CD4-positive, CD25-positive, alpha-beta regulatory T cell (primary cell): ENCODE measurements around the gene VGF. TPM values are rescaled to one million over a fixed set of nuclear protein-coding genes. Genes with fewer than 3 reads are reported as not detected.
"Not testable (repeated sequence)": the region's sequence is repeated elsewhere in the genome, so short reads cannot be mapped to it uniquely, and the experiment has no call there.

Experiments used
- ATAC-seq, 2 donors: fragments of 150-1000 bp; cut with Tn5 transposase; one replicate each; pipeline ENCODE4 v1.10.0; 2021; ENCODE audit warnings: low read depth in 2 of 2, moderate number of reproducible peaks in 2 of 2, moderate library complexity in 1 of 2
- DNase-seq, 3 donors: peaks; one replicate each; pipeline versions ENCODE4 v3.0.0 to v3.0.0-alpha.2; 2012 to 2022; ENCODE audit warnings: mixed read lengths in 1 of 3
- H3K27ac ChIP-seq: one replicate; pipeline ENCODE4 v1.7.0; 2013; ENCODE audit warnings: mild to moderate bottlenecking, low read length; ENCODE audit not compliant: insufficient read depth, poor library complexity, severe bottlenecking
- H3K27me3 ChIP-seq: one replicate; pipeline ENCODE4 v1.7.0; 2013; ENCODE audit warnings: low read length; ENCODE audit not compliant: control insufficient read depth, insufficient read depth
- H3K36me3 ChIP-seq: one replicate; pipeline ENCODE4 v1.7.0; 2013; ENCODE audit warnings: mild to moderate bottlenecking, low read length, moderate library complexity; ENCODE audit not compliant: control insufficient read depth, insufficient read depth
- H3K4me1 ChIP-seq: 2 replicates; pipeline ENCODE4 v1.7.0; 2013; ENCODE audit warnings: mild to moderate bottlenecking, low read length; ENCODE audit not compliant: insufficient read depth, control insufficient read depth, poor library complexity, severe bottlenecking
- H3K4me3 ChIP-seq: one replicate; pipeline ENCODE4 v1.7.0; 2013; ENCODE audit warnings: low read depth, mild to moderate bottlenecking, low read length, moderate library complexity
- H3K9me3 ChIP-seq, 2 experiments: 1 replicate in 1 of 2; 2 replicates in 1 of 2; pipeline ENCODE4 v1.7.0; 2013; ENCODE audit warnings: low read length in 2 of 2, mild to moderate bottlenecking in 1 of 2, moderate library complexity in 1 of 2; ENCODE audit not compliant: control insufficient read depth in 2 of 2
- H3K27ac Mint-ChIP-seq, 3 donors: one replicate each; pipeline ENCODE4 v1.8.0; 2020 to 2022; ENCODE audit warnings: mild to moderate bottlenecking in 3 of 3, mixed read lengths in 3 of 3, moderate library complexity in 2 of 3
- H3K27me3 Mint-ChIP-seq: one replicate; pipeline ENCODE4 v1.8.0; 2022; ENCODE audit warnings: mild to moderate bottlenecking, mixed read lengths
- H3K36me3 Mint-ChIP-seq: one replicate; pipeline ENCODE4 v1.8.0; 2020; ENCODE audit warnings: mixed read lengths
- H3K4me1 Mint-ChIP-seq, 4 donors: one replicate each; pipeline ENCODE4 v1.8.0; 2020 to 2022; ENCODE audit warnings: mixed read lengths in 4 of 4, mild to moderate bottlenecking in 1 of 4
- H3K4me3 Mint-ChIP-seq, 4 donors: one replicate each; pipeline ENCODE4 v1.8.0; 2020 to 2022; ENCODE audit warnings: mild to moderate bottlenecking in 4 of 4, mixed read lengths in 4 of 4, moderate library complexity in 3 of 4
- H3K9me3 Mint-ChIP-seq, 7 donors: one replicate each; pipeline ENCODE4 v1.8.0; 2020 to 2022; ENCODE audit warnings: mixed read lengths in 7 of 7, mild to moderate bottlenecking in 3 of 7, moderate library complexity in 2 of 7
- polyA plus RNA-seq, 4 donors: library from polyadenylated mRNA; unstranded; fragments of 300-500 nt; fragmentation: Illumina TruSeq; gene quantifications; one replicate each; pipeline ENCODE4 v1.2.3, GENCODE V29; 2021
- total RNA-seq: library from RNA; stranded (reverse); gene quantifications from one replicate; pipeline ENCODE4 v1.2.3, GENCODE V29; 2022

The VGF gene
- total and polyA plus RNA-seq, 5 donors from 2014 or later, result not detected

DNA sequence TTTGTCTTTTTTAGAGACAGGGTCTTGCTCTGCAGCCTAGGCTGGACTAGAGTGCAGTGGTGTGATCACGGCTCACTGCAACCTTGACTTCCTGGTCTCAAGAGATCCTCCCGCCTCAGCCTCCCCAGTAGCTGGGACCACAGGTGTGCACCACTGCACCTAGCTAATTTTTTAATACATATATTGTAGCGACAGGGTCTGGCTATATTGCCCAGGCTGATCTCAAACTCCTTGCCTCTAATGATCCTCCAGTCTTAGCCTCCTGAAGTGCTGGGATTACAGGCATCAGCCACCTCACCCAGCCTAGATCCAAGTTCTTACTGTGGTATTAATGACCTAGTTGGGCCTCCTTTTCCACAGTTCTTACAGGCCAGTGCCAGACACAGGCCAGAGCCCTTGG is 50.2 kb downstream of the VGF start:
- Mint-ChIP-seq H3K4me3 (no peak overlapping the region), H3K4me1 (no peaks in the 10 kb centered on the region), H3K9me3 (peaks cover 0 to 5% (median 0%) of the 10 kb centered on the region in 7 donors), H3K27ac (no peak overlapping the region), H3K36me3 (no peaks in the 10 kb centered on the region), H3K27me3 (peaks cover 9% of the 10 kb centered on the region)
- H3K27ac ChIP-seq, result no peak overlapping the region
- H3K4me1 ChIP-seq, result no peaks in the 10 kb centered on the region
- H3K9me3 ChIP-seq, result no peaks in the 10 kb centered on the region
- no peaks in the 10 kb centered on the region for H3K36me3 ChIP-seq
- H3K4me3 ChIP-seq, result no peak overlapping the region
- no peaks in the 10 kb centered on the region for H3K27me3 ChIP-seq
- no peak for DNase-seq
- ATAC-seq, result no peak

GRCh38 chr7:101114492-101114891 is 50.9 kb downstream of the VGF start:
- Histone ChIP-seq H3K4me3 (no peak overlapping the region), H3K9me3 (no peaks in the 10 kb centered on the region)
- no peaks in the 10 kb centered on the region for H3K4me1 Mint-ChIP-seq

DNA sequence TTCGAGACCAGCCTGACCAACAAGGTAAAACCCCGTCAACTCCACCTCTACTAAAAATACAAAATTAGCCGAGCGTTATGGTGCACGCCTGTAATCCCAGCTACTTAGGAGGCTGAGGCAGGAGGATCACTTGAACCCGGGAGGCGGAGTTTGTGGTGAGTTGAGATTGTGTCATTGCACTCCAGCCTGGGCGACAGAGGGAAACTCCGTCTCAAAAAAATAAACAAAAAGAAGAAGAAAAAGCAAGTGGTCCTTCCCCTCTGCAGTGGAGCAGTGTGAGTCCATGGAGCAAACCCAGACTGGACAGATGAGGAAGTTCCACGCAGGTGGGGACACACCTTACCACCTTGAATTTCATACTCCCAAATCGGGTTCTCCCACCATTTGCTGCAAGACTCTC is 51.5 kb downstream of the VGF start:
- DNase-seq, result no peak
- H3K9me3 ChIP-seq, result no peaks in the 10 kb centered on the region
- Mint-ChIP-seq H3K27me3 (peaks cover 14% of the 10 kb centered on the region), H3K36me3 (no peaks in the 10 kb centered on the region), H3K9me3 (peaks cover 0 to 2% (median 0%) of the 10 kb centered on the region in 7 donors), H3K27ac (no peak overlapping the region), H3K4me1 (no peaks in the 10 kb centered on the region), H3K4me3 (no peak overlapping the region)
- no peak overlapping the region for H3K4me3 ChIP-seq
- H3K27ac ChIP-seq, result no peak overlapping the region
- no peaks in the 10 kb centered on the region for H3K4me1 ChIP-seq
- no peak for ATAC-seq
- no peaks in the 10 kb centered on the region for H3K36me3 ChIP-seq
- H3K27me3 ChIP-seq, result no peaks in the 10 kb centered on the region

More at GRCh38 chr7:101114492-101114891, 50.9 kb downstream of the VGF start:
- Mint-ChIP-seq H3K36me3 (no peaks in the 10 kb centered on the region), H3K27ac (no peak overlapping the region), H3K27me3 (peaks cover 12% of the 10 kb centered on the region), H3K4me3 (no peak overlapping the region), H3K9me3 (peaks cover 0 to 2% (median 0%) of the 10 kb centered on the region in 7 donors)
- Histone ChIP-seq H3K36me3 (no peaks in the 10 kb centered on the region), H3K27ac (no peak overlapping the region), H3K27me3 (no peaks in the 10 kb centered on the region), H3K4me1 (no peaks in the 10 kb centered on the region)
- no peak for ATAC-seq
- no peak for DNase-seq

DNA sequence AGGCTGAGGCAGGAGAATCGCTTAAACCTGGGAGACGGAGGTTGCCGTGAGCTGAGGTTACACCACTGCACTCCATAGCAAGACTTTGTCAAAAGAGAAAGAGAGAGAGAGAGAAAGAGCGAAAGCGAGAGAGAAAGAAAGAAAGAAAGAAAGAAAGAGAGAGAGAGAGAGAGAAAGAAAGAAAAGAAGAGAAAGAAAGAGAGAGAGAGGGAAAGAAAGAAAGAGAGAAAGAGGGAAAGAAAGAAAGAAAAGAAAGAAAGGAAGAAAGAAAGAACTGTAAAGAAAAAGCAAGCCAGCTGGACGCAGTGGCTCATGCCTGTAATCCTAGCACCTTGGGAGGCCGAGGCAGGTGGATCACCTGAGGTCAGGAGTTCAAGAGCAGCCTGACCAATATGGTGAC is 52.2 kb downstream of the VGF start:
- peaks cover 14% of the 10 kb centered on the region for H3K27me3 Mint-ChIP-seq
- H3K27me3 ChIP-seq, H3K27ac ChIP-seq, H3K27ac Mint-ChIP-seq, DNase-seq, H3K36me3 ChIP-seq, H3K9me3 ChIP-seq, H3K4me3 ChIP-seq, H3K4me1 Mint-ChIP-seq, H3K36me3 Mint-ChIP-seq, H3K4me3 Mint-ChIP-seq, H3K9me3 Mint-ChIP-seq, H3K4me1 ChIP-seq, ATAC-seq: not testable (repeated sequence)

Other genes with a start within 250 kb of the VGF start
- gene MUC3A, start 216.0 kb downstream of the VGF start, total RNA-seq, result not detected
- not detected for gene MUC3A, start 216.0 kb downstream of the VGF start, polyA plus RNA-seq
- gene MUC12, start 196.0 kb downstream of the VGF start, total RNA-seq, result not detected
- gene MUC12, start 196.0 kb downstream of the VGF start, polyA plus RNA-seq, result under 1 TPM in 3 of 4 donors, not detected in 1; 0.44 to 0.65 (median 0.44) TPM
- gene MUC17, start 145.5 kb downstream of the VGF start, total RNA-seq, result not detected
- gene MUC17, start 145.5 kb downstream of the VGF start, polyA plus RNA-seq, result not detected
- gene TRIM56, start 80.1 kb downstream of the VGF start, total RNA-seq, result 44.6 TPM
- 1 to 10 TPM; 3.5 to 7.4 (median 6.3) TPM for gene TRIM56, start 80.1 kb downstream of the VGF start, polyA plus RNA-seq
- 0.39 TPM for gene SERPINE1, start 38.5 kb downstream of the VGF start, total RNA-seq
- not detected for gene SERPINE1, start 38.5 kb downstream of the VGF start, polyA plus RNA-seq
- gene AP1S1, start 11.1 kb downstream of the VGF start, total RNA-seq, result 14.5 TPM
- 1 to 10 TPM; 5.4 to 8.8 (median 6.3) TPM for gene AP1S1, start 11.1 kb downstream of the VGF start, polyA plus RNA-seq
- not detected for gene NAT16, start 14.7 kb upstream of the VGF start, total RNA-seq
- gene NAT16, start 14.7 kb upstream of the VGF start, polyA plus RNA-seq, result not detected
- not detected for gene MOGAT3, start 35.5 kb upstream of the VGF start, total RNA-seq
- not detected for gene MOGAT3, start 35.5 kb upstream of the VGF start, polyA plus RNA-seq
- gene PLOD3, start 52.0 kb upstream of the VGF start, total RNA-seq, result 35.4 TPM
- gene PLOD3, start 52.0 kb upstream of the VGF start, polyA plus RNA-seq, result 10 to 100 TPM; 13.8 to 19.7 (median 14.8) TPM
- 41.8 TPM for gene ZNHIT1, start 52.6 kb upstream of the VGF start, total RNA-seq
- 10 to 100 TPM; 67.6 to 99.6 (median 85.0) TPM for gene ZNHIT1, start 52.6 kb upstream of the VGF start, polyA plus RNA-seq
- 22.7 TPM for gene CLDN15, start 72.2 kb upstream of the VGF start, total RNA-seq
- gene CLDN15, start 72.2 kb upstream of the VGF start, polyA plus RNA-seq, result 1 to 10 TPM in 1 of 4 donors, under 1 TPM in 3; 0.64 to 1.4 (median 0.82) TPM
- 105 TPM for gene FIS1, start 79.5 kb upstream of the VGF start, total RNA-seq
- gene FIS1, start 79.5 kb upstream of the VGF start, polyA plus RNA-seq, result 100 to 1,000 TPM; 205 to 260 (median 227) TPM
- 1.0 TPM for gene IFT22, start 156.2 kb upstream of the VGF start, total RNA-seq
- gene IFT22, start 156.2 kb upstream of the VGF start, polyA plus RNA-seq, result 1 to 10 TPM; 2.7 to 6.9 (median 3.8) TPM
- not detected for gene COL26A1, start 197.3 kb upstream of the VGF start, total RNA-seq
- gene COL26A1, start 197.3 kb upstream of the VGF start, polyA plus RNA-seq, result not detected